Nephron progenitor cell (in vitro differentiated cells): ENCODE results near the gene SPO11.
"Not testable (repeated sequence)": the region's sequence is repeated elsewhere in the genome, so short reads cannot be mapped to it uniquely, and the experiment has no call there.

Source experiments
- DNase-seq: peaks from one replicate; pipeline ENCODE4 v3.0.0; 2021
- H3K27ac Mint-ChIP-seq: 2 replicates; pipeline ENCODE4 v1.8.0; 2021; ENCODE audit warnings: mild to moderate bottlenecking, moderate library complexity, mixed read lengths
- H3K27me3 Mint-ChIP-seq: 2 replicates; pipeline ENCODE4 v1.8.0; 2021; ENCODE audit warnings: mild to moderate bottlenecking, low read depth, mixed read lengths; ENCODE audit not compliant: poor library complexity
- H3K36me3 Mint-ChIP-seq: 2 replicates; pipeline ENCODE4 v1.8.0; 2021; ENCODE audit warnings: low read depth, mixed read lengths
- H3K4me1 Mint-ChIP-seq: 2 replicates; pipeline ENCODE4 v1.8.0; 2021; ENCODE audit warnings: mixed read lengths
- H3K4me3 Mint-ChIP-seq: 2 replicates; pipeline ENCODE4 v1.8.0; 2021; ENCODE audit warnings: mild to moderate bottlenecking, moderate library complexity, mixed read lengths
- H3K9me3 Mint-ChIP-seq: 2 replicates; pipeline ENCODE4 v1.8.0; 2021; ENCODE audit warnings: mild to moderate bottlenecking, moderate library complexity, mixed read lengths
- TF ChIP-seq, protein P1 (sequence below): fragments of 200-600 bp; sonication (generic); IDR thresholded peaks from 2 replicates; pipeline ENCODE4 v1.5.0; 2021; ENCODE audit warnings: antibody characterized with exemption

SPO11 gene

DNA sequence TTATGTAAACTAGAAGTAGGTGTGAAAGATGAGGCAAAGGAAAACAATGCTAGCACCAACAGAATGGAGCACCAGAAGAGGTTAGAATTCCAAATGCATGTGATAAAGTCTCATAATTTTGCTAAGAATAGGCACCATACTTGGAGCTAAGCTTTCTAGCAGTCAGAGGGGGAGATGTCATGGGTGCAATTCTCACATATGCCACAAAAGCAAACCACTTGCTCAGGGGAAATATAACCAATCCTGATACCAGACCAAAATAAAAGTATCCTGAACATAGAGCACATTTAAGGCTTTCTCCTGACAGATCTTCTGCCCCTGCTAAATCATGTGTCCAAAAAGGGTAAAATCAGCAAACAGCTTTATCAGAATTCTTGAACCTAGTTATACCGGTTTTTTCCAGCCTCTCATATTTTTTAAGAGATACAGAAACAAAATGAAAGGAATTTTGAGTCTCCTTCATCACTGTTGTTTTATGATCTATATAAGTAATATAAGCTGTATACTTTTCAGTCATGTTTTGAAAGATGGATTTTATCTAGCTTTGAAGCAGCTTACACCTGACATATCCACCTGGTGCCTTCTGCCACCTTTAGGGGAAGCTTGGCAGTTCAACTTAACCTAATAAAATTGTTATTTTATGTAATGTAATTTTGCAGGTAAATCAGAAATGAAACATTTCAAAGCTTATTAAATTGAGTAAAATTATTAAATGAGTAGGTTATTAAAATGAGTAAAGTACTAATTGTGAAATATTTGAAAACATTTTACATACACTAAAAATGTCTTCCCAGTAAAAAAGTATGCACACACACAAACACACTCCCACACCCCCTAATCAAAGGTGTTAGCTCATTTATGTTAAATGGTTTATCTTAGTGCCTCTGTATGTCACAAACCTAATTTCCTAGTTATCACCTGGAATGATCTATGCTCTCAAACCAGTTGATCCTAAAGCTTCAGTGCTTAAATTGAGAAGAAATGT is 2.8 kb downstream of the SPO11 start:
- Mint-ChIP-seq H3K27ac (no peak overlapping the region), H3K36me3 (no peaks in the 10 kb centered on the region), H3K27me3 (peaks cover 13% of the 10 kb centered on the region), H3K9me3 (no peaks in the 10 kb centered on the region), H3K4me3 (no peak overlapping the region), H3K4me1 (peaks cover 8% of the 10 kb centered on the region)
- TF ChIP-seq, protein P1, sequence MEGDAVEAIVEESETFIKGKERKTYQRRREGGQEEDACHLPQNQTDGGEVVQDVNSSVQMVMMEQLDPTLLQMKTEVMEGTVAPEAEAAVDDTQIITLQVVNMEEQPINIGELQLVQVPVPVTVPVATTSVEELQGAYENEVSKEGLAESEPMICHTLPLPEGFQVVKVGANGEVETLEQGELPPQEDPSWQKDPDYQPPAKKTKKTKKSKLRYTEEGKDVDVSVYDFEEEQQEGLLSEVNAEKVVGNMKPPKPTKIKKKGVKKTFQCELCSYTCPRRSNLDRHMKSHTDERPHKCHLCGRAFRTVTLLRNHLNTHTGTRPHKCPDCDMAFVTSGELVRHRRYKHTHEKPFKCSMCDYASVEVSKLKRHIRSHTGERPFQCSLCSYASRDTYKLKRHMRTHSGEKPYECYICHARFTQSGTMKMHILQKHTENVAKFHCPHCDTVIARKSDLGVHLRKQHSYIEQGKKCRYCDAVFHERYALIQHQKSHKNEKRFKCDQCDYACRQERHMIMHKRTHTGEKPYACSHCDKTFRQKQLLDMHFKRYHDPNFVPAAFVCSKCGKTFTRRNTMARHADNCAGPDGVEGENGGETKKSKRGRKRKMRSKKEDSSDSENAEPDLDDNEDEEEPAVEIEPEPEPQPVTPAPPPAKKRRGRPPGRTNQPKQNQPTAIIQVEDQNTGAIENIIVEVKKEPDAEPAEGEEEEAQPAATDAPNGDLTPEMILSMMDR = peak; percentile 23
- no peak for DNase-seq

GRCh38 chr20:57335392-57335791 is 5.8 kb downstream of the SPO11 start:
- Mint-ChIP-seq H3K36me3 (no peaks in the 10 kb centered on the region), H3K27me3 (peaks cover 9% of the 10 kb centered on the region), H3K4me3 (no peak overlapping the region), H3K4me1 (peaks cover 4% of the 10 kb centered on the region), H3K9me3 (no peaks in the 10 kb centered on the region), H3K27ac (no peak overlapping the region)
- no peak for DNase-seq
- TF ChIP-seq, protein P1 = no peak

DNA sequence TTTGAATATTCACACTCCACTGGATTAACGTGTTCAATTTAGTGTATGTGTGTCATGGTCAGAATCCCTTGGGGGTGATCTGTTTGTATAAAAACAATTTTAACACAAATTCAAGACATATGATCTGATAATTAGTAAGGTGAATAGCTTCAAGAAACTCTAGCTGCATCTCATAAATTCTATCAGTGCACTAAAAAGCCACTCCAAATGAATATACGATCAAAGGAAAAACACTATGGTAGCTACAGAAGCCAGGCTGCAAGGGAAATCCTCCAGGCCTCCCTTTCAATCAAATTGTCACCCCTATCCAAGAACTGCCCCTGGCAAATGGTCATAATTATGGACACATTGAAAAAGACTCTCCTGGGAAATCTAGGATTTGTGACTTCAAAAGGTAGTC is 12.1 kb downstream of the SPO11 start:
- Mint-ChIP-seq H3K36me3 (no peaks in the 10 kb centered on the region), H3K4me3 (no peak overlapping the region), H3K27ac (no peak overlapping the region), H3K4me1 (peaks cover 23% of the 10 kb centered on the region), H3K9me3 (no peaks in the 10 kb centered on the region), H3K27me3 (no peaks in the 10 kb centered on the region)
- TF ChIP-seq, protein P1 = no peak
- no peak for DNase-seq

DNA sequence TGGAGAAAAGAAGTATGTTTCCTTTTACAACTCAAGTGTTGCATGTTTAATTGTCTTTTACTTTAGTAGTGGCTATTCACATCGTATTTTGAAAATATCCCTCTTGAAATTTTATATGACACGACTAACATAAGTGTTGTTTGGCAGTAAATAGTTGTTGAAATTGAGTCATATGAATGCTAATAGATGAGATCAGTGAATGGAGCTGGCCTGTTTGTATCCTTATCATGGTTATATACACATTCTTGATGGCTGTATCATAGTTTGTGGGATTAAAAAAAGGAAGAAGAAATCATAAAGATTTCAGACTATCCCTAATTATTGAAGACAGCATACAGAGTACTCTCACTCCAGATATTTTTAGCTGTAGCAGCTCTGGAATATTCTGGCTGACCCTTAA is 13.2 kb downstream of the SPO11 start:
- H3K9me3 Mint-ChIP-seq = no peaks in the 10 kb centered on the region
- H3K27me3 Mint-ChIP-seq = no peaks in the 10 kb centered on the region
- H3K36me3 Mint-ChIP-seq = no peaks in the 10 kb centered on the region
- H3K4me3 Mint-ChIP-seq = no peak overlapping the region
- no peak for DNase-seq
- H3K27ac Mint-ChIP-seq = no peak overlapping the region
- TF ChIP-seq, protein P1 = no peak
- H3K4me1 Mint-ChIP-seq = peaks cover 23% of the 10 kb centered on the region

DNA sequence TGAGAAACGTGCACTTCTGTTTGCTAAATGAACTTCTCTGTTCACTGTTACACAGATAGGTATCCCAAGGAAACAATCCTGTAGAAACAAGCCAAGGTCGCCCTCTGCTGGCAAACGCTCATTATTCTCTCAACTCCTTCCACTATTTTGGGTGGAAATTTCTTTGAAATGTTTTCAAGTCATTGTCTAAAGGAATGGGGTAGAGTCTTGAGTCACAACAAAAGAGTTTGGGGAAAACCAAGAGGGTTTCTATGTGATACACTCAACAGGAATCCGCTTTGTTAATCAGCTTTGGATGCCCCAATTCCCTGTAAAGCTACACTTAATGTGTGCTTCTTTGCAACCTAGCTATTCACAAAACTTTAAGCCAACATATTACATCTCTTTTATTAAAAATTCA is 16.9 kb downstream of the SPO11 start:
- TF ChIP-seq, protein P1 = peak; percentile 86
- no peak overlapping the region for H3K4me3 Mint-ChIP-seq
- H3K9me3 Mint-ChIP-seq = peaks cover 6% of the 10 kb centered on the region
- H3K4me1 Mint-ChIP-seq = peaks cover 11% of the 10 kb centered on the region
- DNase-seq = peak; percentile 88
- no peaks in the 10 kb centered on the region for H3K36me3 Mint-ChIP-seq
- H3K27me3 Mint-ChIP-seq = peaks cover 4% of the 10 kb centered on the region
- no peak overlapping the region for H3K27ac Mint-ChIP-seq

DNA sequence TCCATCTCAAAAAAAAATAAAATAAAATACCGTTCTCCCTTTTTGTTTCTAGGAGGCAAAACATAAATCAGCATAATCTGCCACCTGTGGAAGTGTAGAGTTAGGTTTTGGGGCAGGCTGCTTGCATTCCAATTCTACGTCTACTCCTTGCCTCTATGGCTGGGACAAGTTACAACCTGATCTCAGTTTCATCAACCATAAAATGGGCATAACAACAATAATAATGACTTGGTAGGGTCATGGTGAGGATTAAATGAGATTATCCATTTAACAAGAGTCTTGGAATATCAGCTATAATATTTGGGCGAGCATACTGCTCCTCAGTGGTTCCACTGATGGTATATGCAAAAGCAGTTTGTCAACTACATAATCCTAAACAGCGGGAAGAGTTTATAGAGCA is 17.8 kb downstream of the SPO11 start:
- Mint-ChIP-seq H3K27me3 (peaks cover 4% of the 10 kb centered on the region), H3K4me1 (peaks cover 11% of the 10 kb centered on the region), H3K9me3 (peaks cover 6% of the 10 kb centered on the region), H3K27ac (no peak overlapping the region), H3K4me3 (no peak overlapping the region), H3K36me3 (no peaks in the 10 kb centered on the region)
- no peak for DNase-seq
- TF ChIP-seq, protein P1 = no peak

DNA sequence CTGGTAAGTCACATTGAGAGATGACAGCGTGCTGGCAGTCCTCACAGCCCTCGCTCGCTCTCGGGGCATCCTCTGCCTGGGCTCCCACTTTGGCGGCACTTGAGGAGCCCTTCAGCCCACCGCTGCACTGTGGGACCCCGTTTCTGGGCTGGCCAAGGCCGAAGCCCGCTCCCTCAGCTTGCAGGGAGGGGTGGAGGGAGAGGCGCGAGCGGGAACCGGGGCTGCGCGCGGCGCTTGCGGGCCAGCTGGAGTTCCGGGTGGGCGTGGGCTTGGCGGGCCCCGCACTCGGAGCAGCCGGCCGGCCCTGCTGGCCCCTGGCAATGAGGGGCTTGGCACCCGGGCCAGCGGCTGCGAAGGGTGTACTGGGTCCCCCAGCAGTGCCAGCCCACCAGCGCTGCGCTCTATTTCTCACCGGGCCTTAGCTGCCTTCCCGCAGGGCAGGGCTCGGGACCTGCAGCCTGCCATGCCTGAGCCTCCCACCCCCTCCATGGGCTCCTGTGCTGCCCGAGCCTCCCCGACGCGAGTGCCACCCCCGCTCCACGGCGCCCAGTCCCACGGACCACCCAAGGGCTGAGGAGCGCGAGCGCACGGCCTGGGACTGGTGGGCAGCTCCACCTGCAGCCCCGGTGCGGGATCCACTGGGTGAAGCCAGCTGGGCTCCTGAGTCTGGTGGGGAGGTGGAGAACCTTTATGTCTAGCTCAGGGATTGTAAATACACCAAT is 18.8 kb downstream of the SPO11 start:
- not testable (repeated sequence) for H3K36me3 Mint-ChIP-seq, DNase-seq, H3K4me3 Mint-ChIP-seq, H3K27ac Mint-ChIP-seq, H3K27me3 Mint-ChIP-seq, H3K9me3 Mint-ChIP-seq
- peaks cover 19% of the 10 kb centered on the region for H3K4me1 Mint-ChIP-seq

DNA sequence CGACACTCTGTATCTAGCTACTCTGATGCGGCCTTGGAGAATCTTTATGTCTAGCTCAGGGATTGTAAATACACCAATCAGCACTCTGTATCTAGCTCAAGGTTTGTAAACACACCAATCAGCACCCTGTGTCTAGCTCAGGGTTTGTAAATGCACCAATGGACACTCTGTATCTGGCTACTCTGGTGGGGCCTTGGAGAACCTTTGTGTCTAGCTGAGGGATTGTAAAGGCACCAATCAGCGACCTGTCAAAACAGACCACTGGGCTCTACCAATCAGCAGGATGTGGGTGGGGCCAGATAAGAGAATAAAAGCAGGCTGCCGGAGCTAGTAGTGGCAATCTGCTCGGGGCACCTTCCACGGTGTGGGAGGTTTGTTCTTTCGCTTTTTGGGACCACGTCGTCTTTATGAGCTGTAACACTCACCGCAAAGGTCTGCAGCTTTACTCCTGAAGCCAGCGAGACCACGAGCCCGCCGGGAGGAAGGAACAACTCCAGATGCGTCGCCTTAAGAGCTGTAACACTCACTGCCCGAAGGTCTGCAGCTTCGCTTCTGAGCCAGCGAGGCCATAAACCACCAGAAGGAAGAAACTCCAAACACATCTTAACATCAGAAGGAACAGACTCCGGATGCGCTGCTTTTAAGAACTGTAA is 19.4 kb downstream of the SPO11 start:
- peaks cover 21% of the 10 kb centered on the region for H3K4me1 Mint-ChIP-seq
- H3K27ac Mint-ChIP-seq, H3K9me3 Mint-ChIP-seq, H3K27me3 Mint-ChIP-seq, DNase-seq: not testable (repeated sequence)
- H3K36me3 Mint-ChIP-seq = peaks cover 11% of the 10 kb centered on the region
- peak overlapping the region; percentile 57 for H3K4me3 Mint-ChIP-seq
